Measurements from ENCODE around the gene C3orf85.

C3orf85 gene

GRCh38 chr3:109152320-109152719, 15.8 kb downstream of the C3orf85 start:
- H3K27ac ChIP-seq = no peak overlapping the region

GRCh38 chr3:109154979-109155378, 18.5 kb downstream of the C3orf85 start:
- Histone ChIP-seq H3K36me3 (no peaks in the 10 kb centered on the region), H3K4me3 (ENCODE audit: low read depth in 1 of 2, low read length in 1 of 2) (no peak overlapping the region)
- no peak for TF ChIP-seq CTCF (IDR thresholded peaks at IDR 0.05)

More at GRCh38 chr3:109152320-109152719, 15.8 kb downstream of the C3orf85 start:
- Histone ChIP-seq H3K4me3 (ENCODE audit: low read depth in 1 of 2, low read length in 1 of 2) (no peak overlapping the region), H3K4me1 (ENCODE audit: control insufficient read depth in 1 of 2, insufficient read depth in 1 of 2, low read depth in 1 of 2, low read length in 1 of 2) (no peaks in the 10 kb centered on the region), H3K27me3 (no peaks in the 10 kb centered on the region), H3K36me3 (no peaks in the 10 kb centered on the region), H3K9me3 (no peaks in the 10 kb centered on the region)
- no peak for TF ChIP-seq CTCF (IDR thresholded peaks at IDR 0.05)

GRCh38 chr3:109155828-109156227, 19.3 kb downstream of the C3orf85 start:
- Histone ChIP-seq H3K27ac (no peak overlapping the region), H3K4me3 (ENCODE audit: low read depth in 1 of 2, low read length in 1 of 2) (no peak overlapping the region), H3K36me3 (no peaks in the 10 kb centered on the region), H3K9me3 (no peaks in the 10 kb centered on the region), H3K4me1 (ENCODE audit: control insufficient read depth in 1 of 2, insufficient read depth in 1 of 2, low read depth in 1 of 2, low read length in 1 of 2) (no peaks in the 10 kb centered on the region), H3K27me3 (no peaks in the 10 kb centered on the region)
- TF ChIP-seq CTCF (IDR thresholded peaks at IDR 0.05) = no peak

More at GRCh38 chr3:109154979-109155378, 18.5 kb downstream of the C3orf85 start:
- Histone ChIP-seq H3K4me1 (ENCODE audit: control insufficient read depth in 1 of 2, insufficient read depth in 1 of 2, low read depth in 1 of 2, low read length in 1 of 2) (no peaks in the 10 kb centered on the region), H3K9me3 (no peaks in the 10 kb centered on the region), H3K27ac (no peak overlapping the region), H3K27me3 (no peaks in the 10 kb centered on the region)

- TF ChIP-seq CTCF (IDR thresholded peaks at IDR 0.05) = no peak
- H3K9me3 ChIP-seq = no peaks in the 10 kb centered on the region
- H3K4me3 ChIP-seq (ENCODE audit: low read depth in 1 of 2, low read length in 1 of 2) = no peak overlapping the region
- no peaks in the 10 kb centered on the region for H3K27me3 ChIP-seq
- H3K27ac ChIP-seq = no peak overlapping the region
- no peaks in the 10 kb centered on the region for H3K4me1 ChIP-seq (ENCODE audit: control insufficient read depth in 1 of 2, insufficient read depth in 1 of 2, low read depth in 1 of 2, low read length in 1 of 2)
- H3K36me3 ChIP-seq = no peaks in the 10 kb centered on the region
These were observed 25.1 kb downstream of the C3orf85 start for GRCh38 chr3:109161487-109162123.

- no peak overlapping the region for H3K27ac ChIP-seq
- TF ChIP-seq CTCF (IDR thresholded peaks at IDR 0.05) = no peak
- H3K4me1 ChIP-seq (ENCODE audit: control insufficient read depth in 1 of 2, insufficient read depth in 1 of 2, low read depth in 1 of 2, low read length in 1 of 2) = no peaks in the 10 kb centered on the region
- no peaks in the 10 kb centered on the region for H3K27me3 ChIP-seq
- no peak overlapping the region for H3K4me3 ChIP-seq (ENCODE audit: low read depth in 1 of 2, low read length in 1 of 2)
- H3K36me3 ChIP-seq = no peaks in the 10 kb centered on the region
- H3K9me3 ChIP-seq = no peaks in the 10 kb centered on the region
These were observed 29.4 kb downstream of the C3orf85 start for GRCh38 chr3:109165905-109166304.
